Measurements from ENCODE around the gene TMEM141.

DNA sequence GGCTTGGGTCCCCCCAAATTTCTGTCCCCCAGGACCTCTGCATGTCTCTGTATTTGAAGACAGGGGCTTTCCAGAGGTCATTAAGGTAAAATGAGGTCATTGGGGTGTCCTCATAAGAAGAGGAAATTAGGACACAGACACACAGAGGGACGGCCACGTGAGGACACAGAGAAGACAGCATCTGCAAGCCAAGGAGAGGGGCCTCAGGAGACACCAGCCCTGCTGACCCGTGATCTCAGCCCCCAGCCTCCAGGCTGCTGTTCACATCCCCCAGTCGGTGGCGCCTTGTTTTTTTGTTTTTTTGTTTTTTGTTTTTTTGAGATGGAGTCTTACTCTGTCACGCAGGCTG is 3.8 kb downstream of the TMEM141 start:
- TF ChIP-seq, protein P1, sequence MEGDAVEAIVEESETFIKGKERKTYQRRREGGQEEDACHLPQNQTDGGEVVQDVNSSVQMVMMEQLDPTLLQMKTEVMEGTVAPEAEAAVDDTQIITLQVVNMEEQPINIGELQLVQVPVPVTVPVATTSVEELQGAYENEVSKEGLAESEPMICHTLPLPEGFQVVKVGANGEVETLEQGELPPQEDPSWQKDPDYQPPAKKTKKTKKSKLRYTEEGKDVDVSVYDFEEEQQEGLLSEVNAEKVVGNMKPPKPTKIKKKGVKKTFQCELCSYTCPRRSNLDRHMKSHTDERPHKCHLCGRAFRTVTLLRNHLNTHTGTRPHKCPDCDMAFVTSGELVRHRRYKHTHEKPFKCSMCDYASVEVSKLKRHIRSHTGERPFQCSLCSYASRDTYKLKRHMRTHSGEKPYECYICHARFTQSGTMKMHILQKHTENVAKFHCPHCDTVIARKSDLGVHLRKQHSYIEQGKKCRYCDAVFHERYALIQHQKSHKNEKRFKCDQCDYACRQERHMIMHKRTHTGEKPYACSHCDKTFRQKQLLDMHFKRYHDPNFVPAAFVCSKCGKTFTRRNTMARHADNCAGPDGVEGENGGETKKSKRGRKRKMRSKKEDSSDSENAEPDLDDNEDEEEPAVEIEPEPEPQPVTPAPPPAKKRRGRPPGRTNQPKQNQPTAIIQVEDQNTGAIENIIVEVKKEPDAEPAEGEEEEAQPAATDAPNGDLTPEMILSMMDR (conservative IDR thresholded peaks at IDR 0.05; ENCODE audit: low read length): no peak
- no peak for TF ChIP-seq EZH2phosphoT487 (IDR thresholded peaks at IDR 0.05; ENCODE audit: borderline replicate concordance)
